ENCODE data around the gene SGCD.

Gene SGCD

GRCh38 chr5:156326718-156327259, at the start of gene SGCD:
SGCD (plus strand) TSS chr5:156327164.
- no peaks in the 10 kb centered on the region for H3K36me3 Mint-ChIP-seq
- ATAC-seq (ENCODE audit: low read depth): no peak

GRCh38 chr5:156277290-156277689, 49.7 kb upstream of the SGCD start:
- H3K27ac Mint-ChIP-seq: no peak overlapping the region
- H3K4me1 Mint-ChIP-seq: no peaks in the 10 kb centered on the region
- no peak for DNase-seq (ENCODE audit: low spot score in 2 of 2)
- H3K9me3 Mint-ChIP-seq: no peaks in the 10 kb centered on the region
- no peak overlapping the region for H3K4me3 Mint-ChIP-seq
- no peak for ATAC-seq (ENCODE audit: low read depth)
- H3K36me3 Mint-ChIP-seq: no peaks in the 10 kb centered on the region
- H3K27me3 Mint-ChIP-seq: peaks cover 2% of the 10 kb centered on the region

More at GRCh38 chr5:156326718-156327259, at the start of gene SGCD:
- no peak within 1 kb of the TSS for H3K4me3 Mint-ChIP-seq
- no peak within 1 kb of the TSS for H3K27ac Mint-ChIP-seq
- no peaks in the 10 kb centered on the region for H3K9me3 Mint-ChIP-seq
- no peak for DNase-seq (ENCODE audit: low spot score in 2 of 2)
- H3K4me1 Mint-ChIP-seq: no peaks in the 10 kb centered on the region
- peaks cover 2% of the 10 kb centered on the region for H3K27me3 Mint-ChIP-seq

- DNase-seq (ENCODE audit: low spot score in 2 of 2) (no peak), ATAC-seq (ENCODE audit: low read depth) (no peak)
- Mint-ChIP-seq H3K27ac (no peak overlapping the region), H3K9me3 (peaks cover 3% of the 10 kb centered on the region), H3K4me3 (no peak overlapping the region), H3K4me1 (no peaks in the 10 kb centered on the region), H3K27me3 (no peaks in the 10 kb centered on the region), H3K36me3 (no peaks in the 10 kb centered on the region)
Measured at GRCh38 chr5:156295431-156295830, 31.5 kb upstream of the SGCD start.

GRCh38 chr5:156310115-156310514, 16.8 kb upstream of the SGCD start:
- no peaks in the 10 kb centered on the region for H3K4me1 Mint-ChIP-seq
- H3K27me3 Mint-ChIP-seq: peaks cover 4% of the 10 kb centered on the region
- ATAC-seq (ENCODE audit: low read depth): no peak
- H3K9me3 Mint-ChIP-seq: peaks cover 13% of the 10 kb centered on the region
- no peak for DNase-seq (ENCODE audit: low spot score in 2 of 2)
- no peaks in the 10 kb centered on the region for H3K36me3 Mint-ChIP-seq
- no peak overlapping the region for H3K27ac Mint-ChIP-seq
- H3K4me3 Mint-ChIP-seq: no peak overlapping the region

GRCh38 chr5:156312897-156313694, 13.9 kb upstream of the SGCD start:
- Mint-ChIP-seq H3K27me3 (peaks cover 4% of the 10 kb centered on the region), H3K9me3 (peaks cover 6% of the 10 kb centered on the region), H3K4me1 (no peaks in the 10 kb centered on the region), H3K4me3 (no peak overlapping the region), H3K27ac (no peak overlapping the region), H3K36me3 (no peaks in the 10 kb centered on the region)
- ATAC-seq (ENCODE audit: low read depth): no peak
- DNase-seq (ENCODE audit: low spot score in 2 of 2): no peak

GRCh38 chr5:156314416-156314815, 12.5 kb upstream of the SGCD start:
- Mint-ChIP-seq H3K27me3 (peaks cover 4% of the 10 kb centered on the region), H3K36me3 (no peaks in the 10 kb centered on the region), H3K9me3 (peaks cover 2% of the 10 kb centered on the region), H3K4me1 (no peaks in the 10 kb centered on the region), H3K4me3 (no peak overlapping the region), H3K27ac (no peak overlapping the region)
- no peak for ATAC-seq (ENCODE audit: low read depth)
- DNase-seq (ENCODE audit: low spot score in 2 of 2): no peak

GRCh38 chr5:156322666-156323065, 4.3 kb upstream of the SGCD start:
- H3K27me3 Mint-ChIP-seq: peaks cover 2% of the 10 kb centered on the region
- H3K4me3 Mint-ChIP-seq: no peak overlapping the region
- no peaks in the 10 kb centered on the region for H3K9me3 Mint-ChIP-seq
- ATAC-seq (ENCODE audit: low read depth) (no peak), DNase-seq (ENCODE audit: low spot score in 2 of 2) (no peak)
- no peaks in the 10 kb centered on the region for H3K4me1 Mint-ChIP-seq
- no peaks in the 10 kb centered on the region for H3K36me3 Mint-ChIP-seq
- H3K27ac Mint-ChIP-seq: no peak overlapping the region

- no peak overlapping the region for H3K27ac Mint-ChIP-seq
- no peaks in the 10 kb centered on the region for H3K9me3 Mint-ChIP-seq
- H3K4me3 Mint-ChIP-seq: no peak overlapping the region
- no peaks in the 10 kb centered on the region for H3K36me3 Mint-ChIP-seq
- no peaks in the 10 kb centered on the region for H3K4me1 Mint-ChIP-seq
- no peak for DNase-seq (ENCODE audit: low spot score in 2 of 2)
- no peak for ATAC-seq (ENCODE audit: low read depth)
- peaks cover 2% of the 10 kb centered on the region for H3K27me3 Mint-ChIP-seq
Measured at GRCh38 chr5:156327296-156327695, 332 bp downstream of the SGCD start.

- Mint-ChIP-seq H3K4me1 (no peaks in the 10 kb centered on the region), H3K4me3 (no peak overlapping the region), H3K36me3 (no peaks in the 10 kb centered on the region), H3K27me3 (no peaks in the 10 kb centered on the region), H3K27ac (no peak overlapping the region), H3K9me3 (no peaks in the 10 kb centered on the region)
- DNase-seq (ENCODE audit: low spot score in 2 of 2): no peak
- no peak for ATAC-seq (ENCODE audit: low read depth)
Measured at GRCh38 chr5:156328161-156328560, 1.2 kb downstream of the SGCD start.

GRCh38 chr5:156328766-156329165, 1.8 kb downstream of the SGCD start:
- Mint-ChIP-seq H3K4me3 (no peak overlapping the region), H3K27ac (no peak overlapping the region), H3K9me3 (no peaks in the 10 kb centered on the region), H3K27me3 (no peaks in the 10 kb centered on the region), H3K4me1 (no peaks in the 10 kb centered on the region), H3K36me3 (no peaks in the 10 kb centered on the region)
- DNase-seq (ENCODE audit: low spot score in 2 of 2) (no peak), ATAC-seq (ENCODE audit: low read depth) (no peak)

- Mint-ChIP-seq H3K27me3 (no peaks in the 10 kb centered on the region), H3K4me3 (no peak overlapping the region)
- ATAC-seq (ENCODE audit: low read depth): no peak
Measured at GRCh38 chr5:156329171-156329611, 2.2 kb downstream of the SGCD start.

GRCh38 chr5:156330141-156330870, 3.3 kb downstream of the SGCD start:
- Mint-ChIP-seq H3K4me1 (no peaks in the 10 kb centered on the region), H3K27me3 (peaks cover 1% of the 10 kb centered on the region), H3K9me3 (no peaks in the 10 kb centered on the region), H3K27ac (no peak overlapping the region), H3K4me3 (no peak overlapping the region), H3K36me3 (no peaks in the 10 kb centered on the region)
- no peak for DNase-seq (ENCODE audit: low spot score in 2 of 2)
- ATAC-seq (ENCODE audit: low read depth): no peak

More at GRCh38 chr5:156329171-156329611, 2.2 kb downstream of the SGCD start:
- Mint-ChIP-seq H3K36me3 (no peaks in the 10 kb centered on the region), H3K9me3 (no peaks in the 10 kb centered on the region), H3K27ac (no peak overlapping the region), H3K4me1 (no peaks in the 10 kb centered on the region)
- DNase-seq (ENCODE audit: low spot score in 2 of 2): no peak

- ATAC-seq (ENCODE audit: low read depth): no peak
- no peaks in the 10 kb centered on the region for H3K4me1 Mint-ChIP-seq
- peaks cover 6% of the 10 kb centered on the region for H3K27me3 Mint-ChIP-seq
Measured at GRCh38 chr5:156331181-156331580, 4.2 kb downstream of the SGCD start.

GRCh38 chr5:156331845-156332244, 4.9 kb downstream of the SGCD start:
- Mint-ChIP-seq H3K36me3 (no peaks in the 10 kb centered on the region), H3K27me3 (peaks cover 6% of the 10 kb centered on the region), H3K9me3 (no peaks in the 10 kb centered on the region), H3K27ac (no peak overlapping the region), H3K4me3 (no peak overlapping the region), H3K4me1 (no peaks in the 10 kb centered on the region)
- ATAC-seq (ENCODE audit: low read depth) (no peak), DNase-seq (ENCODE audit: low spot score in 2 of 2) (no peak)

More at GRCh38 chr5:156331181-156331580, 4.2 kb downstream of the SGCD start:
- no peak overlapping the region for H3K4me3 Mint-ChIP-seq
- H3K27ac Mint-ChIP-seq: no peak overlapping the region
- no peaks in the 10 kb centered on the region for H3K36me3 Mint-ChIP-seq
- no peak for DNase-seq (ENCODE audit: low spot score in 2 of 2)
- no peaks in the 10 kb centered on the region for H3K9me3 Mint-ChIP-seq
